ENCODE measurements around the gene LENEP.

The LENEP gene

DNA sequence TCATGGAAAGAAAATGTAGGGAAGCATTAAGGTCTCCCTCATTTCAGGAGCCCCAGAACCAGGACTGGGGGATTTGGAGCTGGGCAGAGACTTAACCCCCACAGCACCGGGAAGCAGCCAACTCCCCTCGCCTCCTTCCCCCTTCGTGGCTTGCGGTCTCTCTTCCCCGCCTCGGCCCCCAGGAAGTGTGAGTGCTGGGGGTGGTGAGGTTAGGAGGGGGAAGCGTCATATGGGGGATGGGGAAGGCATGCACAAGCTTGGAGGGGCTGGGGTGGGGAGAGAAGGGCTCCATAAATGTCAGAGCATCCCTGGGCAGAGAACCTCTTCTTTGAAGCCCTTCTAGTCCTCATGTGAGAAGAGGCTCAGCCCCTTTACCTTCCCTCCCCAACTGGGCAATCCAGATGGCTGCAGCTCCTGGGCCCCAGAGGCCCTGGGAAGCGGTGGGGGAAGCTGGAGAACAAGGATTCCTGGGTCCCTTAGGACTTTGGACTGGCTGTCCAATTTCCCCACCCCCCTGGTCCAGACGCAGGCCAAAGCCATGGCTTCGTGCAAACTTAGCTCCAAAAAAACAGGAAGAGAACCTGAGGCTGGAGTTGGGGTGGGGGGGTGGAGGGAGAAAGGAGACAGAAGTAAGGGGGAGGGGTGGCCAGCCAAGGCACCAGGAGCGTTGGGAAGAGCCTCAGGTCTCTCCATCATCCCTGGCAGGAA is 17.0 kb downstream of the LENEP start:
- Histone ChIP-seq H3K27me3 (replicated peaks; ENCODE audit: control insufficient read depth, insufficient read depth, low read length, poor library complexity, severe bottlenecking) (no peaks in the 10 kb centered on the region), H3K36me3 (ENCODE audit: control insufficient read depth, insufficient read depth, low read length) (peaks cover 14% of the 10 kb centered on the region), H3K9me3 (ENCODE audit: control insufficient read depth, low read length) (no peaks in the 10 kb centered on the region), H3K27ac (ENCODE audit: insufficient read depth, low read length, poor library complexity, severe bottlenecking) (peak overlapping the region; percentile 77), H3K4me3 (ENCODE audit: insufficient read depth, low read depth, low read length, poor library complexity, severe bottlenecking) (peak overlapping the region; percentile 56), H3K4me1 (ENCODE audit: control insufficient read depth, insufficient read depth, low read length, poor library complexity, severe bottlenecking) (peaks cover 90% of the 10 kb centered on the region)
- peak in 1 of 3 donors; percentile 23 for DNase-seq

DNA sequence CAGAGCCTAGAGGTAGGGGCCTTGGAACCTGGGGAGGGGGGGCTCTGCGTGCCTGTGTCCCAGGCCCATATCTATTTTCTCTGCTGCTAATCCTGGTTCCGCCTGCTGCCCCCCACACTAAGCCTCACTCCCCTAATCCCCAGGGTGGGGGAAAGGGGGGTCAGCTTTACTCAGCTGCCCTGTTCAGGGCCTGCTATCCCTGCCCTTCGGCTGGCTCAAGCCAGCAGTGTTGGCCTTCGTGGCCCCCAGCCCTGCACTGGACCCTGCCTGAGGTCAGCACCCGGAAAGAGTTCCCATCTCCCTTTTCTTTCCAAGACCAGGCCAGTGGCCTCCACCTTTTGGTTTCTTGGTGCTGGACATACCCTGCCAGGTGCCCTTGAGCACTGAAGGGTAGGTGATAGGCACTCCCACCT is 17.6 kb downstream of the LENEP start:
- no peak for DNase-seq
- H3K4me3 ChIP-seq (ENCODE audit: insufficient read depth, low read depth, low read length, poor library complexity, severe bottlenecking): peak overlapping the region; percentile 56
- peaks cover 90% of the 10 kb centered on the region for H3K4me1 ChIP-seq (ENCODE audit: control insufficient read depth, insufficient read depth, low read length, poor library complexity, severe bottlenecking)

DNA sequence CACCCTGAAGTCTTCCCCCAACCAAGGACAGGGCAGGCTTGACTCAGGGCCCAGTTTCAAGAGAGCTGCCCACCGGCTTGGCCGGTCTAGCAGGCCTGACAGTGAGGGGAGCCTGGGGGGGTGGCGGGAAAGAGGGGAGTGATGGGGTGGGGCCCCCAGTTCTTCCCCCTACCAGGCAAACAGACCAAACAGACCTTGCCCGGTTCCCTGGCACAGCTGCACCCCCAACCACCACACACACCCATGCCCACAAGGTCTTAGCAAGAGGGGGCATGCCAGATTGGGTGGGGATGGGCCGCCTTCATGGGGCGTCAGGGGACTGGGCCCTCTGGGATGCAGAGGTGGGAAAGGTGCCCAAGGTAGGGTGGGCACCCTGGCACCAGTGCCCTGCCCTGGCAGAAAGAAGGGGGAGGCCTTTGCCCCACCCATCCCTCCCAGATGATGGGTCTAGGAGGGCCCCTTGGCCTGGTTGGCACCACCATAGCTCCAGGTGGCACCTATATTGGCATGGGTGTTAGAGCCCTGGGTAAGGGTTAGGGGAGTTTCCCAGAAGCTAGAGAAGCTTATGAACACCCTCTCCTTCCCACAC is 18.1 kb downstream of the LENEP start:
- Histone ChIP-seq H3K27me3 (replicated peaks; ENCODE audit: control insufficient read depth, insufficient read depth, low read length, poor library complexity, severe bottlenecking) (no peaks in the 10 kb centered on the region), H3K36me3 (ENCODE audit: control insufficient read depth, insufficient read depth, low read length) (peaks cover 20% of the 10 kb centered on the region), H3K27ac (ENCODE audit: insufficient read depth, low read length, poor library complexity, severe bottlenecking) (peak overlapping the region; percentile 77), H3K9me3 (ENCODE audit: control insufficient read depth, low read length) (no peaks in the 10 kb centered on the region), H3K4me1 (ENCODE audit: control insufficient read depth, insufficient read depth, low read length, poor library complexity, severe bottlenecking) (peaks cover 90% of the 10 kb centered on the region), H3K4me3 (ENCODE audit: insufficient read depth, low read depth, low read length, poor library complexity, severe bottlenecking) (peak overlapping the region; percentile 56)
- no peak for DNase-seq

More for the DNA sequence above, 17.6 kb downstream of the LENEP start:
- Histone ChIP-seq H3K27me3 (replicated peaks; ENCODE audit: control insufficient read depth, insufficient read depth, low read length, poor library complexity, severe bottlenecking) (no peaks in the 10 kb centered on the region), H3K27ac (ENCODE audit: insufficient read depth, low read length, poor library complexity, severe bottlenecking) (peak overlapping the region; percentile 77), H3K36me3 (ENCODE audit: control insufficient read depth, insufficient read depth, low read length) (peaks cover 20% of the 10 kb centered on the region), H3K9me3 (ENCODE audit: control insufficient read depth, low read length) (no peaks in the 10 kb centered on the region)

DNA sequence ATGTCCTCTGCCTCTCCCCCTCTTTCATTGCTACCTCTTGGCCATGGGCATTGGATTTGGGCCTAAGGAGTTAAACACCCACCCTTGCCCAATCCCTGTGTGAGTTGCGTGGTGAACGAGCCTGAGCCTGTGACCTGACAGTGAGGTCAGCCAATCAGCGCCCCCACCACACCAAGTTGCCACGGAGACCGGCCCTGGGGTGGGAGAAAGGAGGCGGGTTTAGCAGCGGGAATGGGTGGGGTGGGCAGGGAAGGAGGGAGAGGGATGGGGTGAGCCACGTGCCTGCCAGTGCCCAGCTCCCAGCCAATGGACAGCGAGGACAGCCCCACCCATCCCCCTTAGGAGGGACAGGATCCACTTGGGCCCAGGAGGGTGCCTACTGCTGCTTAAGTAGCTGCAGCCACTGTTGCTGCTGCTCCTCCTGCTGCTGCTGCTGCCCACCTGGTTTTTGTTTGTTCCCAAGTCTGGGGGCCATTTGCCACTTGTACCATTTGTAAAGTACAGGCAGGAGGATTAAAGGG is 18.7 kb downstream of the LENEP start:
- DNase-seq: no peak
- Histone ChIP-seq H3K27me3 (replicated peaks; ENCODE audit: control insufficient read depth, insufficient read depth, low read length, poor library complexity, severe bottlenecking) (no peaks in the 10 kb centered on the region), H3K36me3 (ENCODE audit: control insufficient read depth, insufficient read depth, low read length) (peaks cover 20% of the 10 kb centered on the region), H3K9me3 (ENCODE audit: control insufficient read depth, low read length) (no peaks in the 10 kb centered on the region), H3K4me3 (ENCODE audit: insufficient read depth, low read depth, low read length, poor library complexity, severe bottlenecking) (peak overlapping the region; percentile 56), H3K27ac (ENCODE audit: insufficient read depth, low read length, poor library complexity, severe bottlenecking) (peak overlapping the region; percentile 77), H3K4me1 (ENCODE audit: control insufficient read depth, insufficient read depth, low read length, poor library complexity, severe bottlenecking) (peaks cover 90% of the 10 kb centered on the region)

DNA sequence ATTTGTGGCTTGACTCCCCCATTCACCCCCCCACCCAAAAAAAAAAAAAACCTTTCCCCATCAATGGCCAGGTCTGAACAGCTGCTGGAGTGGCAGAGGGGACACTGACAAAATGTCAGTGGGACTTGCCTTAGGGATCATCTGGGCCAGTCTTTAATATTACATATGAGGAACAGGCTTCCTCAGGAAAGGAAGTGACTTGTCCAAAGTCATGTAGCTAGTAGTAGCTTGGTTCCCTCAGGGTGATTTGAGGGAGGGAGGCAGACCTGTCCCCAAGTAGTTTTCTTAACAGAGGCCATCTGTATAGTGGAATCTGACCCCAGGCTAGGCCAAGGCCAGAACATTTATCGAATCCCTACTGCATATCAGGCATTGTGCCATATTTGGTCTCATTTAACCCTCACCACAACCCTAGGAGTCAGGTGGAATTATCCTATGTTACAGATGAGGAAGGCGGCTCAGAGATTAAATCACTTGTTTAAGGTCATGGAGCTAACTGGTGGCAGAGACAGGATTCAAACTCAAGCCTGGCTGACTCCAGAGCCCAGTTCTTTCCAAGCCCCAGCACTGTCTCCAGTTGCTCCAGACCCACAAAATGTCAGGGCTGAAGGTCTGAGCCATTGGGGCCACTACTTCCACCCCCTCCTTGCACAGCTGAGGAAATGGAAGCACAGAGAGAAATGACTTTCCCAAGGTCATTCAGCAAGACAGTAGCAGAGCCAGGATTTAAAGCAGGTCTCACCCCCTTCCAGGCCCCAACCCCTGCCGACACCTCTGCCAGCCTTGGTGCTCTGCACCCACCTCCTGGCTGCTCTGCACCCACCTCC is 19.6 kb downstream of the LENEP start:
- Histone ChIP-seq H3K27ac (ENCODE audit: insufficient read depth, low read length, poor library complexity, severe bottlenecking) (peak overlapping the region; percentile 77), H3K36me3 (ENCODE audit: control insufficient read depth, insufficient read depth, low read length) (peaks cover 20% of the 10 kb centered on the region), H3K4me3 (ENCODE audit: insufficient read depth, low read depth, low read length, poor library complexity, severe bottlenecking) (peak overlapping the region; percentile 56), H3K4me1 (ENCODE audit: control insufficient read depth, insufficient read depth, low read length, poor library complexity, severe bottlenecking) (peaks cover 89% of the 10 kb centered on the region), H3K9me3 (ENCODE audit: control insufficient read depth, low read length) (no peaks in the 10 kb centered on the region), H3K27me3 (replicated peaks; ENCODE audit: control insufficient read depth, insufficient read depth, low read length, poor library complexity, severe bottlenecking) (no peaks in the 10 kb centered on the region)
- DNase-seq: no peak

DNA sequence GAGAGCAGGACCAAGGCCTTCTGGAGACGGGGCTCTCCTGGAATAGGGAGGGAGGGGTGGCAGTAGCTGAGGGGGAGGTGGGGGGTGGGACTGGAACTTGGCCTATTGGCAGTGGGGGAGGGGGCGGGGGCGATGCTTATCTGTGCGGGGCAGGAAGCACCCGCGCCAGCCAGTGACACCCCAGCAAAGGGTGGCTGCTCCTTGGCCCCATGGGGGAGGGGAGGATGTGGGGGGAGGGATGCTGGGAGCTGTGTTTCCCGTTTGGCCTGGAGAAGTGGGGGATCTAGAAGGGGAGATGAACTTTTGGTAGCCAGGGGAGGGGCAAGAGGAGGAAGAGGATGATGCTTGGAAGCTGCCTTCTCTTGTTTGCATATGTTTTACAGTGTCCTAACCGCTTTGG is 20.2 kb downstream of the LENEP start:
- H3K27me3 ChIP-seq (replicated peaks; ENCODE audit: control insufficient read depth, insufficient read depth, low read length, poor library complexity, severe bottlenecking): no peaks in the 10 kb centered on the region
- peak overlapping the region; percentile 77 for H3K27ac ChIP-seq (ENCODE audit: insufficient read depth, low read length, poor library complexity, severe bottlenecking)
- peaks cover 86% of the 10 kb centered on the region for H3K4me1 ChIP-seq (ENCODE audit: control insufficient read depth, insufficient read depth, low read length, poor library complexity, severe bottlenecking)
- DNase-seq: peak in 2 of 3 donors; percentile 39 to 46
- H3K9me3 ChIP-seq (ENCODE audit: control insufficient read depth, low read length): no peaks in the 10 kb centered on the region
- H3K4me3 ChIP-seq (ENCODE audit: insufficient read depth, low read depth, low read length, poor library complexity, severe bottlenecking): peak overlapping the region; percentile 56
- H3K36me3 ChIP-seq (ENCODE audit: control insufficient read depth, insufficient read depth, low read length): peaks cover 23% of the 10 kb centered on the region

DNA sequence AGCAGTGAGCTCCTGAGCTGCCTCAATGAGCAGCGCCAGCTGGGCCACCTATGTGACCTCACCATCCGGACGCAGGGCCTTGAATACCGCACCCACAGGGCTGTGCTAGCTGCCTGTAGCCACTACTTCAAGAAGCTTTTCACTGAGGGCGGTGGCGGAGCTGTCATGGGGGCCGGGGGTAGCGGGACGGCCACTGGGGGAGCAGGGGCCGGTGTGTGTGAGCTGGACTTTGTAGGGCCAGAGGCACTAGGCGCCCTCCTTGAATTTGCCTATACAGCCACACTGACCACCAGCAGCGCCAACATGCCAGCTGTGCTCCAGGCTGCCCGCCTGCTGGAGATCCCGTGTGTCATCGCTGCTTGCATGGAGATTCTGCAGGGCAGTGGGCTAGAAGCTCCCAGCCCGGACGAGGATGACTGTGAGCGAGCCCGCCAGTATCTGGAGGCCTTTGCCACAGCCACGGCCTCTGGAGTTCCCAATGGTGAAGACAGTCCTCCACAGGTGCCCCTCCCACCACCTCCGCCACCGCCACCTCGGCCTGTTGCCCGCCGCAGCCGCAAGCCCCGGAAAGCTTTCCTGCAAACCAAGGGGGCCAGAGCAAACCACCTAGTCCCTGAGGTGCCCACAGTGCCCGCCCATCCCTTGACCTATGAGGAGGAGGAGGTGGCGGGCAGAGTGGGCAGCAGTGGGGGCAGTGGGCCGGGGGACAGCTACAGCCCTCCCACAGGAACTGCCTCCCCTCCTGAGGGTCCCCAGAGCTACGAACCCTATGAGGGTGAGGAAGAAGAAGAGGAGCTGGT is 21.5 kb downstream of the LENEP start:
- peak overlapping the region; percentile 77 for H3K27ac ChIP-seq (ENCODE audit: insufficient read depth, low read length, poor library complexity, severe bottlenecking)
- H3K36me3 ChIP-seq (ENCODE audit: control insufficient read depth, insufficient read depth, low read length): peaks cover 31% of the 10 kb centered on the region
- H3K4me1 ChIP-seq (ENCODE audit: control insufficient read depth, insufficient read depth, low read length, poor library complexity, severe bottlenecking): peaks cover 82% of the 10 kb centered on the region
- H3K9me3 ChIP-seq (ENCODE audit: control insufficient read depth, low read length): no peaks in the 10 kb centered on the region
- H3K27me3 ChIP-seq (replicated peaks; ENCODE audit: control insufficient read depth, insufficient read depth, low read length, poor library complexity, severe bottlenecking): no peaks in the 10 kb centered on the region
- no peak for DNase-seq
- no peak overlapping the region for H3K4me3 ChIP-seq (ENCODE audit: insufficient read depth, low read depth, low read length, poor library complexity, severe bottlenecking)

DNA sequence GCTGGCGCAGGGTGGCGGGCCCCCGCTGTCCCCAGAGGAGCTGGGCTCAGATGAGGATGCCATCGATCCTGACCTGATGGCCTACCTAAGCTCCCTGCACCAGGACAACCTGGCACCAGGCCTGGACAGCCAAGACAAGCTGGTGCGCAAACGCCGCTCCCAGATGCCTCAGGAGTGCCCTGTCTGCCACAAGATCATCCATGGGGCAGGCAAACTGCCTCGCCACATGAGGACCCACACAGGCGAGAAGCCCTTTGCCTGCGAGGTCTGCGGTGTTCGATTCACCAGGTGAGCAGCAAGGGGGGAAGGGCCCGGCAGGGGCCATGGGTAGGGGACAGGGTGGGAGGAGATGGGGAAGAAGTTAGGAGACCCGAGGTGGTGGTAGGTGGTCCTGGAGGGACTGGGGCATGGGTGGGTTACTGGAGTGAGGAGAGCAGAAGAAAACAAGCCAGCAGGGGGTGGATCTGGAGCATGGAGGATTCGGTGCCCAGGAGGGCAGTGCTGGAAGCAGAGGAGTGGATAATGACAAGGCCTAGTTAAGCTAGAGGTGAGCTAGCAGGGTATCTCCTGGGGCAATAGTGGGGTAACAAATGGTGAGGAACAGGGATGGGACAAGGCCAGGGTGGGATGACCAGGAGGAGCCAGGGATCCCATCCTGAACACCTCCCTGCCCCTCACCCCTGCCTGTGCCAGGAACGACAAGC is 22.3 kb downstream of the LENEP start:
- Histone ChIP-seq H3K27ac (ENCODE audit: insufficient read depth, low read length, poor library complexity, severe bottlenecking) (peak overlapping the region; percentile 77), H3K4me3 (ENCODE audit: insufficient read depth, low read depth, low read length, poor library complexity, severe bottlenecking) (peak overlapping the region; percentile 7), H3K9me3 (ENCODE audit: control insufficient read depth, low read length) (no peaks in the 10 kb centered on the region), H3K36me3 (ENCODE audit: control insufficient read depth, insufficient read depth, low read length) (peaks cover 31% of the 10 kb centered on the region), H3K4me1 (ENCODE audit: control insufficient read depth, insufficient read depth, low read length, poor library complexity, severe bottlenecking) (peaks cover 76% of the 10 kb centered on the region), H3K27me3 (replicated peaks; ENCODE audit: control insufficient read depth, insufficient read depth, low read length, poor library complexity, severe bottlenecking) (no peaks in the 10 kb centered on the region)
- DNase-seq: no peak

DNA sequence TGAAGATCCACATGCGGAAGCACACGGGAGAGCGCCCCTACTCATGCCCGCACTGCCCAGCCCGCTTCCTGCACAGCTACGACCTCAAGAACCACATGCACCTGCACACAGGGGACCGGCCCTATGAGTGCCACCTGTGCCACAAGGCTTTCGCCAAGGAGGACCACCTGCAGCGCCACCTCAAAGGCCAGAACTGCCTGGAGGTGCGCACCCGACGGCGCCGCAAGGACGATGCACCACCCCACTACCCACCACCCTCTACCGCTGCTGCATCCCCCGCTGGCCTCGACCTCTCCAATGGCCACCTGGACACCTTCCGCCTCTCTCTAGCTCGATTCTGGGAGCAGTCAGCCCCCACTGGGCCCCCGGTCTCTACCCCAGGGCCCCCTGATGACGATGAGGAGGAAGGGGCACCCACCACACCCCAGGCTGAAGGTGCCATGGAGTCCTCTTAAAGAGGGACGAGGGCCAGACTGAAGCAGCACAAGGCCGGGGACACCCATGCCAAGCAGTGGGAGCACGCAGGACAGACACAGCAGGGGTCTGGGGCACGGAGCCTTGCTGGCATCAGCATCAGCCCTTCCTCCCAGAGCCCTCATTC is 22.9 kb downstream of the LENEP start:
- Histone ChIP-seq H3K4me3 (ENCODE audit: insufficient read depth, low read depth, low read length, poor library complexity, severe bottlenecking) (peak overlapping the region; percentile 37), H3K27me3 (replicated peaks; ENCODE audit: control insufficient read depth, insufficient read depth, low read length, poor library complexity, severe bottlenecking) (no peaks in the 10 kb centered on the region), H3K36me3 (ENCODE audit: control insufficient read depth, insufficient read depth, low read length) (peaks cover 31% of the 10 kb centered on the region), H3K27ac (ENCODE audit: insufficient read depth, low read length, poor library complexity, severe bottlenecking) (peak overlapping the region; percentile 77), H3K4me1 (ENCODE audit: control insufficient read depth, insufficient read depth, low read length, poor library complexity, severe bottlenecking) (peaks cover 69% of the 10 kb centered on the region), H3K9me3 (ENCODE audit: control insufficient read depth, low read length) (no peaks in the 10 kb centered on the region)
- DNase-seq: no peak
